ENCODE data around the gene MED9.
"Not testable (repeated sequence)": the region's sequence is repeated elsewhere in the genome, so short reads cannot be mapped to it uniquely, and the experiment has no call there.

DNA sequence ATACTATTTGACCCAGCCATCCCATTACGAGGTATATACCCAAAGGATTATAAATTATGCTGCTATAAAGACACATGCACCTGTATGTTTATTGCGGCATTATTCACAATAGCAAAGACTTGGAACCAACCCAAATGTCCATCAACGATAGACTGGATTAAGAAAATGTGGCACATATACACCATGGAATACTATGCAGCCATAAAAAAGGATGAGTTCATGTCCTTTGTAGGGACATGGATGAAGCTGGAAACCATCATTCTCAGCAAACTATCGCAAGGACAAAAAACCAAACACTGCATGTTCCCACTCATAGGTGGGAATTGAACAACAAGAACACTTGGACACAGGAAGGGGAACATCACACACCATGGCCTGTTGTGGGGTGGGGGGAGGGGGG lies 45.9 kb upstream of the MED9 start:
- TF ChIP-seq, protein P1, sequence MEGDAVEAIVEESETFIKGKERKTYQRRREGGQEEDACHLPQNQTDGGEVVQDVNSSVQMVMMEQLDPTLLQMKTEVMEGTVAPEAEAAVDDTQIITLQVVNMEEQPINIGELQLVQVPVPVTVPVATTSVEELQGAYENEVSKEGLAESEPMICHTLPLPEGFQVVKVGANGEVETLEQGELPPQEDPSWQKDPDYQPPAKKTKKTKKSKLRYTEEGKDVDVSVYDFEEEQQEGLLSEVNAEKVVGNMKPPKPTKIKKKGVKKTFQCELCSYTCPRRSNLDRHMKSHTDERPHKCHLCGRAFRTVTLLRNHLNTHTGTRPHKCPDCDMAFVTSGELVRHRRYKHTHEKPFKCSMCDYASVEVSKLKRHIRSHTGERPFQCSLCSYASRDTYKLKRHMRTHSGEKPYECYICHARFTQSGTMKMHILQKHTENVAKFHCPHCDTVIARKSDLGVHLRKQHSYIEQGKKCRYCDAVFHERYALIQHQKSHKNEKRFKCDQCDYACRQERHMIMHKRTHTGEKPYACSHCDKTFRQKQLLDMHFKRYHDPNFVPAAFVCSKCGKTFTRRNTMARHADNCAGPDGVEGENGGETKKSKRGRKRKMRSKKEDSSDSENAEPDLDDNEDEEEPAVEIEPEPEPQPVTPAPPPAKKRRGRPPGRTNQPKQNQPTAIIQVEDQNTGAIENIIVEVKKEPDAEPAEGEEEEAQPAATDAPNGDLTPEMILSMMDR (conservative IDR thresholded peaks at IDR 0.05 in 1 of 2, IDR thresholded peaks at IDR 0.05 in 1 of 2; ENCODE audit: low read depth in 1 of 2, low read length in 2 of 2) = not testable (repeated sequence)
- TF ChIP-seq EZH2 (IDR thresholded peaks at IDR 0.05; ENCODE audit: low read length, missing control alignments) = not testable (repeated sequence)

Measured in fibroblast of lung (primary cell).